ENCODE data around the gene TSPAN10.

GRCh38 chr17:81636505-81637288 lies at the start of gene TSPAN10, which contains the start of gene NPLOC4:
- TF ChIP-seq RAD21 (IDR thresholded peaks at IDR 0.05 in 1 of 2, conservative IDR thresholded peaks at IDR 0.05 in 1 of 2; ENCODE audit: low read depth in 2 of 2, low read length in 2 of 2): no peak; a peak in 1 of 4 replicates
- TF ChIP-seq YY1 (IDR thresholded peaks at IDR 0.05; ENCODE audit: low read depth, low read length): peak; percentile 81
- peak; percentile 85 to 96; a peak in 3 of 4 replicates for TF ChIP-seq SIN3A (conservative IDR thresholded peaks at IDR 0.05 in 1 of 2, IDR thresholded peaks at IDR 0.05 in 1 of 2; ENCODE audit: low read depth in 1 of 2, low read length in 2 of 2)
- no peak for TF ChIP-seq ATF2 (IDR thresholded peaks at IDR 0.05; ENCODE audit: low read length)
- no peak for TF ChIP-seq CTCF (IDR thresholded peaks at IDR 0.05; ENCODE audit: control extremely low read depth in 1 of 3, insufficient read depth in 1 of 3, low read depth in 1 of 3, low read length in 3 of 3)
- no peak; a peak in 1 of 4 replicates for TF ChIP-seq HDAC2 (IDR thresholded peaks at IDR 0.05; ENCODE audit: borderline replicate concordance in 1 of 2, low read depth in 2 of 2, low read length in 2 of 2)
- TF ChIP-seq TEAD4 (IDR thresholded peaks at IDR 0.05; ENCODE audit: low read depth, low read length): 0 out of 2 replicates have a peak, but pooled peaks have one; percentile 15
- TF ChIP-seq TBP (IDR thresholded peaks at IDR 0.05; ENCODE audit: low read depth, low read length): peak; percentile 93
- peak; percentile 37; the same call in 1 of the 2 replicates for TF ChIP-seq TCF12 (IDR thresholded peaks at IDR 0.05; ENCODE audit: low read depth, low read length)
- peak in 1 of 2 experiments; percentile 92; a peak in 2 of 3 replicates for TF ChIP-seq POLR2A (IDR thresholded peaks at IDR 0.05; ENCODE audit: control extremely low read depth in 1 of 2, low read depth in 2 of 2, low read length in 2 of 2)
- TF ChIP-seq JUN (IDR thresholded peaks at IDR 0.05; ENCODE audit: low read depth, low read length): peak; percentile 4; the same call in 1 of the 2 replicates
- TF ChIP-seq CEBPB (IDR thresholded peaks at IDR 0.05; ENCODE audit: low read depth, low read length): peak; percentile 15; the same call in 1 of the 2 replicates
- peak; percentile 70 for TF ChIP-seq CREB1 (IDR thresholded peaks at IDR 0.05)

All from H1 (cell line).